ENCODE results near the gene ANTKMT. TPM values are rescaled to one million over a fixed set of nuclear protein-coding genes. Genes with fewer than 3 reads are reported as not detected.

The ANTKMT gene
- polyA plus RNA-seq, 1 donor from 2014 or later = 73.4 TPM

GRCh38 chr16:729768-730665, 9.1 kb downstream of the ANTKMT start:
- no peaks in the 10 kb centered on the region for H3K9me3 ChIP-seq (ENCODE audit: low read length)
- H3K9ac ChIP-seq (ENCODE audit: low read length) = no peak overlapping the region
- H2AFZ ChIP-seq (ENCODE audit: low read depth, low read length) = no peak overlapping the region
- no peaks in the 10 kb centered on the region for H3K79me2 ChIP-seq (replicated peaks; ENCODE audit: insufficient read depth, low read length)
- H3K27ac ChIP-seq (ENCODE audit: low read length) = no peak overlapping the region
- H3K27me3 ChIP-seq (ENCODE audit: insufficient read depth, low read depth, low read length) = peaks cover 7% of the 10 kb centered on the region
- H3K36me3 ChIP-seq (ENCODE audit: insufficient read depth, low read length) = no peaks in the 10 kb centered on the region
- H3K4me3 ChIP-seq (ENCODE audit: low read length) = no peak overlapping the region
- TF ChIP-seq TAF1 (IDR thresholded peaks at IDR 0.05; ENCODE audit: low read depth) (no peak), SMC3 (conservative IDR thresholded peaks at IDR 0.05; ENCODE audit: poor library complexity) (no peak), EP300 (conservative IDR thresholded peaks at IDR 0.05; ENCODE audit: poor library complexity, severe bottlenecking) (no peak), REST (IDR thresholded peaks at IDR 0.05; ENCODE audit: borderline replicate concordance) (no peak), RAD21 (conservative IDR thresholded peaks at IDR 0.05) (no peak), MXI1 (conservative IDR thresholded peaks at IDR 0.05; ENCODE audit: poor library complexity, severe bottlenecking) (no peak), POLR2AphosphoS5 (IDR thresholded peaks at IDR 0.05) (no peak), CTCF (IDR thresholded peaks at IDR 0.05; ENCODE audit: poor library complexity, severe bottlenecking) (no peak), EZH2 (IDR thresholded peaks at IDR 0.05; ENCODE audit: borderline replicate concordance, insufficient read depth, low read length, poor library complexity, severe bottlenecking) (no peak)
- no peaks in the 10 kb centered on the region for H4K20me1 ChIP-seq (ENCODE audit: insufficient read depth)
- no peak overlapping the region for H3K4me2 ChIP-seq (ENCODE audit: low read length)
- no peaks in the 10 kb centered on the region for H3F3A ChIP-seq (ENCODE audit: insufficient read depth, low read length, poor library complexity, severe bottlenecking)
- no peaks in the 10 kb centered on the region for H3K9me2 ChIP-seq (ENCODE audit: insufficient read depth, low read length)

GRCh38 chr16:730666-731509, 9.9 kb downstream of the ANTKMT start:
- Histone ChIP-seq H4K20me1 (ENCODE audit: insufficient read depth) (no peaks in the 10 kb centered on the region), H3F3A (ENCODE audit: insufficient read depth, low read length, poor library complexity, severe bottlenecking) (no peaks in the 10 kb centered on the region), H3K27ac (ENCODE audit: low read length) (no peak overlapping the region), H3K9ac (ENCODE audit: low read length) (no peak overlapping the region), H3K9me2 (ENCODE audit: insufficient read depth, low read length) (no peaks in the 10 kb centered on the region), H3K27me3 (ENCODE audit: insufficient read depth, low read depth, low read length) (peaks cover 7% of the 10 kb centered on the region), H3K4me2 (ENCODE audit: low read length) (no peak overlapping the region), H3K36me3 (ENCODE audit: insufficient read depth, low read length) (no peaks in the 10 kb centered on the region), H3K79me2 (replicated peaks; ENCODE audit: insufficient read depth, low read length) (no peaks in the 10 kb centered on the region), H3K9me3 (ENCODE audit: low read length) (no peaks in the 10 kb centered on the region), H2AFZ (ENCODE audit: low read depth, low read length) (no peak overlapping the region), H3K4me3 (ENCODE audit: low read length) (no peak overlapping the region)
- TF ChIP-seq EP300 (conservative IDR thresholded peaks at IDR 0.05; ENCODE audit: poor library complexity, severe bottlenecking) (no peak), REST (IDR thresholded peaks at IDR 0.05; ENCODE audit: borderline replicate concordance) (no peak), POLR2AphosphoS5 (IDR thresholded peaks at IDR 0.05) (no peak), CTCF (IDR thresholded peaks at IDR 0.05; ENCODE audit: poor library complexity, severe bottlenecking) (no peak), TAF1 (IDR thresholded peaks at IDR 0.05; ENCODE audit: low read depth) (no peak)
